Activated naive CD8-positive, alpha-beta T cell treated with anti-CD3 and anti-CD28 coated beads, Interleukin-2, amount 50 U/mL, for 24 hours (primary cell): ENCODE results near the gene RHEBL1.

ENCODE experiments used
- ATAC-seq: fragments of 150-1000 bp; cut with Tn5 transposase; one replicate; pipeline ENCODE4 v1.10.0; 2021
- DNase-seq: peaks from one replicate; pipeline ENCODE4 v3.0.0; 2021
- H3K27ac Mint-ChIP-seq: one replicate; pipeline ENCODE4 v1.8.0; 2021; ENCODE audit warnings: mild to moderate bottlenecking, mixed read lengths
- H3K27me3 Mint-ChIP-seq: one replicate; pipeline ENCODE4 v1.8.0; 2021; ENCODE audit warnings: mixed read lengths
- H3K36me3 Mint-ChIP-seq: one replicate; pipeline ENCODE4 v1.8.0; 2021; ENCODE audit warnings: low read depth, mixed read lengths
- H3K4me1 Mint-ChIP-seq: one replicate; pipeline ENCODE4 v1.8.0; 2021; ENCODE audit warnings: mixed read lengths
- H3K4me3 Mint-ChIP-seq: one replicate; pipeline ENCODE4 v1.8.0; 2021; ENCODE audit warnings: mild to moderate bottlenecking, moderate library complexity, mixed read lengths
- H3K9me3 Mint-ChIP-seq: one replicate; pipeline ENCODE4 v1.8.0; 2021; ENCODE audit warnings: mixed read lengths

The RHEBL1 gene

GRCh38 chr12:49039421-49040363 is 30.1 kb downstream of the RHEBL1 start:
- Mint-ChIP-seq H3K4me1 (peaks cover 2% of the 10 kb centered on the region), H3K4me3 (no peak overlapping the region), H3K27me3 (no peaks in the 10 kb centered on the region), H3K27ac (no peak overlapping the region), H3K9me3 (no peaks in the 10 kb centered on the region), H3K36me3 (peaks cover 23% of the 10 kb centered on the region)
- DNase-seq (no peak), ATAC-seq (no peak)

GRCh38 chr12:49038291-49038955 is 31.4 kb downstream of the RHEBL1 start:
- ATAC-seq (no peak), DNase-seq (no peak)
- Mint-ChIP-seq H3K27me3 (no peaks in the 10 kb centered on the region), H3K9me3 (no peaks in the 10 kb centered on the region), H3K36me3 (peaks cover 15% of the 10 kb centered on the region), H3K4me3 (no peak overlapping the region), H3K4me1 (no peaks in the 10 kb centered on the region), H3K27ac (no peak overlapping the region)

- no peaks in the 10 kb centered on the region for H3K9me3 Mint-ChIP-seq
- ATAC-seq, result no peak
- no peaks in the 10 kb centered on the region for H3K4me1 Mint-ChIP-seq
- H3K27ac Mint-ChIP-seq, result no peak overlapping the region
- no peak for DNase-seq
- H3K27me3 Mint-ChIP-seq, result no peaks in the 10 kb centered on the region
- peaks cover 10% of the 10 kb centered on the region for H3K36me3 Mint-ChIP-seq
- H3K4me3 Mint-ChIP-seq, result no peak overlapping the region
These were observed 31.9 kb downstream of the RHEBL1 start for GRCh38 chr12:49037947-49038237.

- H3K9me3 Mint-ChIP-seq, result no peaks in the 10 kb centered on the region
- ATAC-seq, result no peak
- H3K36me3 Mint-ChIP-seq, result peaks cover 11% of the 10 kb centered on the region
- H3K4me3 Mint-ChIP-seq, result no peak overlapping the region
- no peaks in the 10 kb centered on the region for H3K27me3 Mint-ChIP-seq
- H3K4me1 Mint-ChIP-seq, result no peaks in the 10 kb centered on the region
- H3K27ac Mint-ChIP-seq, result no peak overlapping the region
- DNase-seq, result no peak
These were observed 32.5 kb downstream of the RHEBL1 start for GRCh38 chr12:49037111-49037946.

- H3K36me3 Mint-ChIP-seq, result peaks cover 12% of the 10 kb centered on the region
- H3K4me1 Mint-ChIP-seq, result no peaks in the 10 kb centered on the region
These were observed 33.8 kb downstream of the RHEBL1 start for GRCh38 chr12:49036029-49036428.

GRCh38 chr12:49034286-49034622 is 35.5 kb downstream of the RHEBL1 start:
- no peak for ATAC-seq
- H3K4me1 Mint-ChIP-seq, result no peaks in the 10 kb centered on the region

More at GRCh38 chr12:49036029-49036428, 33.8 kb downstream of the RHEBL1 start:
- no peak overlapping the region for H3K27ac Mint-ChIP-seq
- no peak for ATAC-seq
- no peak for DNase-seq
- no peaks in the 10 kb centered on the region for H3K9me3 Mint-ChIP-seq
- H3K27me3 Mint-ChIP-seq, result no peaks in the 10 kb centered on the region
- no peak overlapping the region for H3K4me3 Mint-ChIP-seq

GRCh38 chr12:49033611-49034285 is 36.0 kb downstream of the RHEBL1 start:
- no peak overlapping the region for H3K27ac Mint-ChIP-seq
- H3K36me3 Mint-ChIP-seq, result peaks cover 26% of the 10 kb centered on the region
- no peaks in the 10 kb centered on the region for H3K9me3 Mint-ChIP-seq
- H3K4me1 Mint-ChIP-seq, result no peaks in the 10 kb centered on the region
- H3K4me3 Mint-ChIP-seq, result no peak overlapping the region
- ATAC-seq (no peak), DNase-seq (no peak)
- H3K27me3 Mint-ChIP-seq, result no peaks in the 10 kb centered on the region

More at GRCh38 chr12:49034286-49034622, 35.5 kb downstream of the RHEBL1 start:
- Mint-ChIP-seq H3K27me3 (no peaks in the 10 kb centered on the region), H3K9me3 (no peaks in the 10 kb centered on the region), H3K4me3 (no peak overlapping the region), H3K36me3 (peaks cover 23% of the 10 kb centered on the region), H3K27ac (no peak overlapping the region)
- DNase-seq, result no peak

- ATAC-seq, result no peak
- H3K27me3 Mint-ChIP-seq, result no peaks in the 10 kb centered on the region
- peaks cover 34% of the 10 kb centered on the region for H3K36me3 Mint-ChIP-seq
- no peak for DNase-seq
- H3K9me3 Mint-ChIP-seq, result no peaks in the 10 kb centered on the region
- no peak overlapping the region for H3K4me3 Mint-ChIP-seq
- no peaks in the 10 kb centered on the region for H3K4me1 Mint-ChIP-seq
- H3K27ac Mint-ChIP-seq, result no peak overlapping the region
These were observed 36.9 kb downstream of the RHEBL1 start for GRCh38 chr12:49032679-49033447.

- DNase-seq (no peak), ATAC-seq (no peak)
- Mint-ChIP-seq H3K36me3 (peaks cover 38% of the 10 kb centered on the region), H3K4me1 (no peaks in the 10 kb centered on the region), H3K9me3 (no peaks in the 10 kb centered on the region), H3K27ac (no peak overlapping the region), H3K4me3 (no peak overlapping the region), H3K27me3 (no peaks in the 10 kb centered on the region)
These were observed 37.5 kb downstream of the RHEBL1 start for GRCh38 chr12:49032276-49032675.

GRCh38 chr12:49031573-49032161 is 38.1 kb downstream of the RHEBL1 start:
- no peaks in the 10 kb centered on the region for H3K4me1 Mint-ChIP-seq
- ATAC-seq (no peak), DNase-seq (no peak)
- no peak overlapping the region for H3K4me3 Mint-ChIP-seq
- peaks cover 35% of the 10 kb centered on the region for H3K36me3 Mint-ChIP-seq
- H3K9me3 Mint-ChIP-seq, result no peaks in the 10 kb centered on the region
- H3K27me3 Mint-ChIP-seq, result no peaks in the 10 kb centered on the region
- H3K27ac Mint-ChIP-seq, result no peak overlapping the region

- ATAC-seq (no peak), DNase-seq (no peak)
- Mint-ChIP-seq H3K4me1 (no peaks in the 10 kb centered on the region), H3K27me3 (no peaks in the 10 kb centered on the region), H3K9me3 (no peaks in the 10 kb centered on the region), H3K36me3 (peaks cover 38% of the 10 kb centered on the region), H3K27ac (no peak overlapping the region), H3K4me3 (no peak overlapping the region)
These were observed 38.8 kb downstream of the RHEBL1 start for GRCh38 chr12:49030714-49031572.

- ATAC-seq (no peak), DNase-seq (no peak)
- no peak overlapping the region for H3K4me3 Mint-ChIP-seq
- no peaks in the 10 kb centered on the region for H3K9me3 Mint-ChIP-seq
- peaks cover 44% of the 10 kb centered on the region for H3K36me3 Mint-ChIP-seq
- H3K27me3 Mint-ChIP-seq, result no peaks in the 10 kb centered on the region
- no peak overlapping the region for H3K27ac Mint-ChIP-seq
- H3K4me1 Mint-ChIP-seq, result no peaks in the 10 kb centered on the region
These were observed 39.7 kb downstream of the RHEBL1 start for GRCh38 chr12:49030119-49030518.
